GM21526 (cell line): ENCODE measurements around the gene PCGF3.
"Not testable (repeated sequence)": the region's sequence is repeated elsewhere in the genome, so short reads cannot be mapped to it uniquely, and the experiment has no call there.

ENCODE experiments used
- ATAC-seq: cut with Tn5 transposase; IDR thresholded peaks from one replicate; pipeline ENCODE4 v1.9.1; 2021; ENCODE audit warnings: moderate library complexity; ENCODE audit not compliant: unreplicated experiment, low FRiP score

The PCGF3 gene

DNA sequence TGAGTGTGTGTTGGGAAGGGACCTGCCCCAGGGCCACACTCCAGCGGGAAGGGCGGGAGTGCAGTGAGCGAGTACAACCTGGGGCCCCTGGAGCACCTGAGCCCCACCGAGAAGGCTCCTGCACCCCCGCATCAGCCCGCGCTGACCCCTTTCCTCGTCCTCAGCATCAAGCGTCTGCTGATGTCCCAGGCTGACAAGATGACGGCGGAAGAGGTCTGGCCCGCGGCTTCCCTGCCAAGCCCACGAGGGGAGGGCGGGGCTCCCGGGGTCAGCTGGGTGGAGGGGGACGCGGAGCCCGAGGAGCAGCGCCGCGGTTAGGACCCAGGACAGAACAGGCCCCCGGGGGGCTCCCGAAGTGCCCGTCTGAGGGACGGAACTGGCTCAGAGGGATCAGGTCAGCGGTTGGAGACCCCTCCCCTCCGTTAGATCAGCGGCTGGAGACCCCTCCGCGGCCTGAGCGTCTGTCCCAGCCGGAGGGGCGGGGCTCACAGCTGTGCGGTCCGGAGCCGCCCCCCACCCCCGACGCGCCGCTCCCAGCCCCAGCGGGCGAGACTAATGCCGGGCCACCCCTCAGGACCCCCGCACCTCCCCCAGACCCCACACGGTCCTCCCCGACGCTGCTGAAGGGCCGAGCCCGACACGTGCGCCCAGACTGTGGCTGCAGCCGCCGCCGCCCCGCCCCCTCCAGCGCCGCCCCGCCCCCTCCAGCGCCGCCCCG is 24.5 kb upstream of the PCGF3 start:
- ATAC-seq: no peak

DNA sequence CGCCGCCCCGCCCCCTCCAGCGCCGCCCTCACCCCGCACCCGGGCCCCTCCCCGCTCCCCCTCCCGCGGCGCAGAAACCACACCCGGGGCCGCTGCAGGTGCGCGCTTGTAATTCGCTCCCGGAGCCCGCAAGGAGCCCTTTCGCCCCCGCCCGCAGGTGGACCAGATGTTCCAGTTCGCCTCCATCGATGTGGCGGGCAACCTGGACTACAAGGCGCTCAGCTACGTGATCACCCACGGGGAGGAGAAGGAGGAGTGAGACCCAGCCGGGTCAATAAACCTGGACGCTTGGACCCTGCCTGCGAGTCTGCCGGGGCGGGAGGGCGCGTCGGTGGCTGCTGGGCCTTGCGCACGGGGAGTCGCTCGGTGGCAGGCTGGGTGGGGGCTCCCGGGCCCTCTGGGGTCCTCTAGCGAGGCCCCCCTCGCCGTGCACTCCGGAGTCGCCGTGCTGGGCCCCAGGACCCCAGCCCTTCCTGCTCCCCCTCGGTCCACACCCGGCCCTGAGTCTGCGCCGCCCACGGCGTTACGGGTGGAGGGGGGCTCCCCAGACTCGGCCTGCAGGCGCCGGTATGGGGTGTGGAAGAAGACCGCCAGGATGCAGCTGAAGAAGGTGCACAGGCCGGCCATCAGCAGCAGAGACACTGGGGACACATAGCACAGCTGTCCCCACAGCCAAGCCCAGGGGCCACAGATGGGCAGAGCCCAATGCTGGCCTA is 23.7 kb upstream of the PCGF3 start:
- no peak for ATAC-seq

DNA sequence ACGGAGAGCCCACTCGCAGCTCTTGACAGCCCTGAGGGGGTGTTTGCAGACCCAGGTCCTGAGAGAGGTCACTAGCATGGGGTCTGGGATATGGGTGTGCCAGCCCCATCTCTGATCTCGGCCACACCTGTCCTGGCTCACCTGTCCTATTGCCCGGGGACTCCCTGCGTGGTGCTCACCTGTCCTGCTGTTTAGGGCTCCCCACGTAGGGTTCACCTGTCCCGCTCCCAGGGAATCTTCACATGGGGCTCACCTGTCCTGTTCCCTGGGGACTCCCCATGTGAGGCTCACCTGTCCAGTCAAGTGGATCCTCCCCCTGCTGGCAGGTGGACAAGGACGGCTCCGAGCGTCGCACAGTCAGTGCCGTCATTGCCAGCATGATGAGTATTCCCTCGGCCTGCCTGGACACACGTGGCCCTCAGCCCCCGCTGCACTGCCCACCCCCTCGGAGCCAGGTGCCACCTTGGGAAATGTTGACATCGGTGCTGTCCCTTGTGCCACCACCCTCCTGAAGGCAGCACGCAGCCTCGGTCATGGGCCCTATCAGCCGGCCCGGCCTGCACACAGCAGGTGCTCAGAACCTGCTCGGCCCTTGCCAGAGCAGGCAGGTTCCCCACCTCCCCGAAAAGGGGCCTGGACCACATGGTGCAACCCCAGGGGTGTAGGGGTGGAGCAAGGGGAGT is 23.0 kb upstream of the PCGF3 start:
- ATAC-seq: no peak

DNA sequence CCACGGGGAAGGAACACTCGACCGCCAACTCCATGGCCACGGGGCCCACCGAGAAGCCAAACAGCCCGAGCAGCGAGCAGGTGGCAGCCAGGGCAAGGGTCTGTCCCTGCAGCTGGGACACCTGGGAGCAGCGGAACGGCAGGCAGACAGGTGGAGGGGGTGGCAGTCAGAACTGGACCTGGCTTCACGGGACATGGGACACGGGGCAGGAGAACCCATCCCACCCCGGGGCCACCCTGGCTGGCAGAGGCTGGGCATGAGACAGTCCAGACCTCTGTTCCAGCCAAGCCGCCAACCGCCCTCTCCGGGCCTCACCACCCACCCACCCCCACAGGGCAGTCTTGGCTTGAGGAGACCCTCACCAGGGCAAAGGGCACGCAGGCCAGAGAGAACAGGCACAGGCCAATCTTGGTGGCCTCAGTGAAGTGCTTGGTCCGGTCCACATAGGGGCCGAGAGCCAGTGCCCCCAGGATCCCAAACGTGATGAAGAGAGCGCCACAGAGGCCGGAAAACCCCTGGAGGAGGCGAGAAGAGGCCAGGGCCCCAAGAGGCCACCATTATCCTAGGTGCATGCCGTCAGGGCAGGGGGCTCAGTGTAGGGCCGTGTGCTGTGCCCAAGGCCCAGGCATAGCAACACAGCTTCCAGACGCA is 22.3 kb upstream of the PCGF3 start:
- ATAC-seq: no peak

DNA sequence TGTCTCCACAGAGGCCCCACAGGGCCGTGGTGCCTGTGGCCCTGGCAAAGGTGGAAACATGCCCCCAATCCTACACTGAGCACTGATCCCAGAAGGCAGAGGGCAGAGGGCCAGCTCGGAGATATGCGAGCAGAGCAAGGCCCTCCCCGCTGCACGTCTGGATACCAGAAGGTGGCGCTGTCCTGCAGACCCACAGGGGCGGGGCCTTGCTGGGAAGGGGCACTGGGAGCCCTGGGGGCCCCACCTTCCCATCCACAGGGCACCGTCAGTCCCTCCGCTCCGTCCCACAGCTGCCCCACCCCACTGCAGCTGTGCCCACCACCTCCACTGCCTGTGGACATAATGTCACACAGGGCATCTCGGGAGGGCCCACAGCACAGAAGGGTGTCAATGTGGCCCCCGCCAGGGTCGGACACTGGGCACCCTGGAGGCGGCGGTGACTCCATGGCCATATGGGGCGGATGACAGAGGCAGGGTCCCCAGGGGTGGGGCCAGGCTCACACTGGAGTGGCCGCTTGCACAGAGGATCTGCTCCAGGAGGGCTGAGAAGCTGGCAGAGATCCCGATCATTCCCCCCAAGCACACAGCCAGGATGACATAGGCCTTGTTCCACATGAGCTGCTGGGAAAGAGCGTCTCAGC is 21.5 kb upstream of the PCGF3 start:
- no peak for ATAC-seq

DNA sequence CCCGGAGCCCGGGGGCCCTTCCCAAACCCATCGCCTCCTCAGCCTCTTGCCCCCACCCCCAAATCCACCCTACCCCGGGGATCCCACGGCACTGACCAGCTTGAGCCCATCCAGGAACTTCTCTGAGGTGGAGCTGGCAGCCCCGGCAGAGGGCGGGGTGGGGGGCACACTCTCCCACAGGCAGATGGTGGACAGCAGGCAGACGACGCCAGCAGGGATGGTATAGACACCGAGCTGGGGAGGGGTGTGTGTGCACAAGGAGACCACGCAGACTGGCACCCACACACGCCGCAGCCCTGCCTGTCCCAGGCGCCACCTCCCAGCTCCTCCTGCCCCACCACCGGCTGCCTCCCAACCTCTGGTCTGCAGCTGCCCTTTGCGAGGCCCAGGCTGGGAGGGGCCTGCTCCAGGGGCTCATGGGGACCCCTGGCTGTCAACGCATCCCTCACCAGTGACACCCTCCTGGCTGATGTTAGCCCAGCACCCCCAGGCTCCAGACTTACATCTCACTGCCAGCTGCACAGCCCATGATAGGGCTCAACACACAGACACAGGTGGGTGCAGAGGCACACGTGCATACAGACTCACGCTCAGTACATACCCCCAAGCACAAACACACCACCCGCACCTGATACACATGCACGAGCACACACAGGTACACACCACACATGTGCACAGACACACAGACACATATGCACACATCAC is 20.9 kb upstream of the PCGF3 start:
- ATAC-seq: no peak

DNA sequence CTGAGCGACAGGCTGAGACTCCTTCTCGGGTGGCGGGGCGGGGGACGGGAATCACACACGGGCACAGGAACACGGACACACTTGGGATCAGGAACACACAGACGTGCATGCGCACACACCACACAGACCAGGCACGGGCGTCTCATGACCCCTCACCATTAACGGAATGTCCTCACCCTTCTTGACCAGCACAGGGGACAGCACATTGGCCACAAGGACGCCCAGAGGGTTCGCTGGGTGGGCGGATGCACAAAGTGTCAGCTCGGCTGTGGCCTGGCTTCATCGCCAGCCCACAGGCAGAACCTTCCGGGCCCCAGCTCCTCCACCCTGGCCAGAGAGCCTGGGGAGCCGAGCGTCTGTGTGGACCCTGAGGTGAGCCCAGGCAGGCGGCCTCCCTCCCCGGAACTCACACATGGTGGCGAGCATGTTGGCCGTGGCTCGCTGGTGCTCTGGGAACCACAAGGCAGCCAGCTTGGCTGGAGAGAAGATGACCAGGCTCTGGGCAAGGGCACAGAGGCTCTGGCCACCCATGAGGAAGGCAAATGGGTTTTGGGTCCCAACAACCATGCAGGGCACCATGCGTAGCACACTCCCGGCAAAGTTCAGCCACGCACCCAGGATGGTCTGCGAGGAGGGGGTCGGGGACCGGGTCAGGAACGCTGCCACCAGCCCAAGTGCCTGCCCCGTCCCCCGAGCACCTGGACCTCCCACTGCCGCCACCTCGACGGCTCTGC is 19.8 kb upstream of the PCGF3 start:
- no peak for ATAC-seq

DNA sequence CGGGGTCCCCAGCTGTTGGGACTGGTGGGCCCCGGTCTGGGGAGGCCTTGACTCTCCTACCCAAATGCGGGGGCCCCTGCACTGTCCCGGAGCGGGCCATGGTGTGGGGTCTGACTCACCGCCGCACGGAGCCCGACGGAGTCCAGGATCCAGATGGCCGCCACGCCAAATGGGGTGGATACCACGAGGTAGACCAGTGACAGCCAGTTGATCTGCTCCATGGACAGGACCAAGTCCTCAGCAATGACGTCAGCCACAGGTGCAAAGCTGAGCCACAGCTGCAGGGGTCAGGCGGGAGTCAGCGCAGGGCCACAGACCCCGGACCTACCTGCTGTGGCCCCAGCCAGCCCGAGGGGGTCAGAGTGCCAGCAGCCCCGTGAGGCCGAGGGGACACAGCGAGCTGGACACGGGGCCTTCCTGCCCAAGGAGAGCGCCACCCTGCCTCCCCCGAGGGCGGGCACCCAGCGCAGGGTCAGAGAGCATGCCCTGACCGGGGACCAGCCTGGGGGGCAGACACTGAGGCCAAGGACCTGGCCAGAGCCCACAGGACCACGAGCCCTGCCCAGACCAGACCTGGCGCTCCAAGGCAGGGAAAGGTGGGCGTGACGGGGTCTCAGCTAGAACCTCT is 19.1 kb upstream of the PCGF3 start:
- no peak for ATAC-seq

DNA sequence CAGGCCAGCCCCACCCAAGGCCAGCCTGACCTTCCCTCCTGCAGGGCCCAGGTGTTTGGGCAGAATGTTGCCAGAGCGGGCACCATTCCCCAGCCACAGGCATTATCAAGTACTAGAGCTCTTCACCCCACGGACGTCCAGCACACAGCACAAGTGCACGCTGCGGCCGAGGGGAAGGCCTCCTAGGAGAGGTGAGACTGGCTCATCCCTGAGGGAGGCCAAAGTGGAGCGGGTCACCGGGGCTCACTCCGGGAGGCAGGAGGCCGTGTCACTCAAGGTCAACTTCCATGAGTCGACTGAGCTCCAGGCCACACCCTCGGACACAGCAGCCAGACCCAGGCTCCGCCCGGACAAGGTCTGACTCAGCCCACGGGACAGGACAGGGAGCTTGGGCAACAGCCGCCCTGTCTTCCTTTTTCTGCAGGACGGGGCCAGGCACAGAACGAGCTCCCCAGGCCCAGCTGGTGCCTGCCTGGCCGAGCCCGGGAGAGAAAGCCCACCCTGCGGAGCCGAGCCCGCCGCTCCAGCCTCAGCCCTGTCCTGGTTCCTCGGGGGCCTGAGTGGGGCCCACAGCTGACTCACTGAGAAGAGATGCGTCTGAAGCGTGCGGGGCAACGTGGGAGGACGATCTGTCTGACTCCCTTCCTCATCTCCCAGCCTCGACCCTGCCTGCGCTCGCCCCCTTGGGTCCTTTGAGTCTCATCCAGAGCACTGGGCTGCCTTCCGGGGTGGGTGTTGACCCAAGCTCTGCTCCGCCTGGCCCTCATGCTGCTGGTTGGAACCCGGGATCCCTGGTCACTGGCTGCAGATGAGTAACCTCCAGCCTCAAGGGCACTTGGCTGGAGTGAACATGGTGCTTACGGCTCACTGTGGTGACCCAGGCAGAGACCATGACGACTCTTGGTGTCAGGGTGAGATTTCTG is 18.3 kb upstream of the PCGF3 start:
- no peak for ATAC-seq

DNA sequence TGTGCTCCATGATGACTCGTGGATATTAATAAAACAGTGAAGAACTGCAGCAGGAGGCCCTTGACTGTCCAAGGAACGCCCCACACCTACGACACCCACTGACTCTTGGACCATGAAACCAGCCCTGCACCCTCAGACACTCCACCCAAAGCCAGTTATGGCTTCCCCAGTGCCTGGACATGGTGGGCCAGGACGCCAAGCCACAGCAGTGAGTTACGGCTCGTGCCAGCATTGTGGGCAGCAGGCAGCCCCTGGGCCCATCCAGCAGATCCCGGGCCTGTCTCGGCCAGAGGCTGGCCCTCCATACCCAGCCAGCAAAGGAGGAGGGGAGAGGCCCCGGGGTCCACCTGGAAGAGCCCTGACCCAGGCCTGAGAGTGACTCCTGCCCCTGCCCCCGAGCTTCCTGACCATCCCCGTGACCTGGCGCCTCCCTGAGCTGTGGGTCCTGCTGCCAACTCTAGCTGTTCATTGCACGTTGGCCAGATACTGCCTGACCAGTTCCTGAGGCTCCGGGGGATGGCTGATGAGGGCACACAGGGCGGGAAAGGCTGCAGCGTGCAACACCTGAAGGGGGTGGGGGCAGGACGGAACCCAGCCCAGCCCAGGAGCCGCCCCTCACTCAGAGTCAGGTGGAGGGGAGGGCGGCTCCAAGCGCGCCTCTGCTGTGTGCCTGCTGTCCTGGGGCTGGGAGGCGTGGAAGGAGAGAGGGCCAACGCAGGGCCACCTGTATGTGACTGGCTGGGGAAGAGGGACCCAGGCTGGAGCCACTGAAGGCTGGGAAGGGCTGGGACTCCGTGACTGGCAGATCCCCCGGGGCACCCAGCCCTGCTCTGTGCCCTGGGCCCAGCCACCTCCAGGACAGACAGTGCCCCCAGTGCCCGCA is 17.4 kb upstream of the PCGF3 start:
- no peak for ATAC-seq

DNA sequence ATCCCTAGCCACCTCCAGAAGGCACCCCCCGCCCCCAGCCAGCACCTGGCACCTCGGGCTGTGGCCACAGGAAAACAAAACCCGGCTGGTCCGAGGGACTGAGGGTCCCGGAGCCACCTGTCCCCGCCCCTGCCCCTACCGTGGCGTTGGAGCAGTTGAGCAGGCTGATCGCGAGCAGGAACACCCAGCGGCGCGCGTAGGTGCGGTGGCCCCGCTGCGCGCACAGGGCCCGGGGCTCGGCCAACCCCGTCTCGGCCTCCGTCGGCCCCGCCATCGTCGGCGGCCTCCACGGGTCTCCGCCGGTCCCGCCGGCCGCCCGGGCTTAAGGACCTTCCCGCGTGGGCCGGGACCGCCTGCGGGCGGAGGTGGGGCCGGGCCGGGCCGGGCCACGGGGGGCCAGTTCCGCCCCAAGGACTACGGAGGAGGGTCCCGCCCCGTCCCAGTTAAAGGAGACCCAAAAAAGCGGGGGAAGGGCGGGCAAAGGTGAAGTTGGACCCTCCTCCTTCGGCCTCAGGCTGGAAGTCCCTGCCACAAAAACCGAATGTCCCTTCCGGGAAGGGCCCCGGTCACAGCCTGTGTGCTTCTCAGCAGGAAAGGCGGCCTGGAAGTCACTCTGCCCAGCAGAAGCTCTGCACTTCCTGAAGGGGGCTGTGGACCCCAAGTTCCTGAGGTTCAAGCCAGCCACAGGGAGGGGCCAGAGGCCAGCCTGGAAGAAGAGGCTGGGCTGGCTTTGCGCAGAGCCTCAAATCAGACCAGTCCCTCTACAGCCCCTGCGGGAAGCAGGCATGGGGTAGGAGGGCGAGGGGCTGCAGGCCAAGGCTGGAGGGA is 16.6 kb upstream of the PCGF3 start, which contains the start of gene SLC49A3:
Gene SLC49A3, minus strand, starts transcription at position 298 of the 828 bp plus-strand sequence. Its CDS starts 24 bp downstream, at position 274.
- no peak for ATAC-seq

DNA sequence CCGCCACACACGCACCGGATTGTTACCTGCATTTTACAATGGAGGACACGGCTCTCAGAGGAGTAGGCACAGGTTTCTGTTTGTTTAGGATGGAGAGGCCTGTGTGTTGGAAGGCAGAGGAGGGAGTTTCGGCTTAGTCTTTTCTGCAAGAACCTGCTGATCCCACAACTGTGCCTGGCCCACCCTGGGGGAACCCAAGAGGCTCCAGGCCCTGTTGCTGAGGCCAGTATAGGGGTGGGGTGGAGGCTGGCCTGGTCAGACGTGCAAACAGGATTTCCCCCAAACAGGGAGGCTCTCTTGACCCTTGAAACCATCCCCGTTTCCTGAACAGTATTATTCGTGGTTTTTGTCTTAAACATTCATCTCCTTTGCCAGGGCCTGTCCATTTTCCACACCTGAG is 15.9 kb upstream of the PCGF3 start:
- no peak for ATAC-seq

DNA sequence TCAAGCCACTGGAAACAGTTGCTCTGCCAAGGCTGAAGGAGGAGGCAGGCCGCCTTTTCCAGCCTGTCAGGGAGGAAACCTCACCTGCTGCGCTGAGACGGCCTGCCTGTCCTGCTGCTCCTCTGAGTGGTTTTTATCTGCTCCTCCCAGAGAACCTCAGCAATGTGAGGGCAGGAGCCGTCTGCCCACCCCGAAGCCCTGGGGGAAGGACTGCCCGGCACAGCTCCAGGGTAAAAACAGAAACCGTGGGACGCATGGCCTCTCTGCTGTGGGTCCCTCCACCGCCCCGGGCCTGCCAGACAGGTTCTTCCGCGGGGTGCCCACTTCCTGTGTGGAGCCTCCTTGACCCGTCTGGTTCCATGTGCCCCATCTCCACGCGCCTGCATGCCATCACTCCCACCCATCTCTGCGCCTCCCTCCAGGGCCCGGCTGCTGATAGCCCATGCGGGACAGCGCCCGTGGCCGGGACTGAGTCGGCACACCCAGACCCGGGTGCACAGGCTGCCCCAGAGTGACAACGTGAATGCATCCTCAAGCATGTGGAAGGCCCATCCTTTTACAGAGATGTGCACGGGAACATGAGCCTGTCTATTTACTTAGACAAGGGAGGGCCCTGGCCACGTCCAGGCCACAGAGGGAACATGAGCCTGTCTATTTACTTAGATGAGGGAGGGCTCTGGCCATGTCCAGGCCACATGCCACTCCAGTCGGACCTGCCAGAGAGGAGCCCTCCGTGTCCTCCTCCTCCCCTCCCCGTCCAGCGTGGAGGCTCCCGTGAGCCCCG is 12.7 kb upstream of the PCGF3 start:
- no peak for ATAC-seq

DNA sequence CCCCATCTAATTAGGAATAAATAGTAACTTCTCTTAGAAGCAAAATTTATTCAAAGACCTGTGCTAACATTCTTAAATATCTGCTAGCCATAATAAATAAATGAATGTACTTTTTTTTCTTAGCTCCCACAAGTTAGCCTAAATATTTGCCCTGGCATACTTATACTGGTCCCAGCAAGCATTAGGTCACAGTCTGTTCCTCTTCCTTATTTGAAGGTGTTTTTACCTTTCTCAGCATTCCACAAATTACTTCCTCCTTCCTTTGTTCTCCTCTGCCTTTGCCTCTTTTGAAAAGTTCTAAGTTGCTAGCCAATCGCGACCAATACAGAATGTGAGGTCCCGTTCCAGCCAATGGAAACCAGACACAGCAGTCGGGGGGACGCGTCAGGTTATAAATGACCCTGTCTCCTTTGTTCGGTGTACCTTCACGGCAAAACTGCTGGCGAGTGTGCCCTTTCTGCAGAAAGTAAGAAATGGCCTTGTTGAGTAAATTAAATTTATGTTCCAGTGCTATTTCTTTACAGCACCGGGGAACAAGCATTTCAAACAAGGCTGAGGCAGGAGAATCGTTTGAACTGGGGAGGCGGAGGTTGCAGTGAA is 11.2 kb upstream of the PCGF3 start:
- ATAC-seq: not testable (repeated sequence)
